ENCODE results near the gene GOLGA6C. TPM values are rescaled to one million over a fixed set of nuclear protein-coding genes. Genes with fewer than 3 reads are reported as not detected.

GOLGA6C gene, protein sequence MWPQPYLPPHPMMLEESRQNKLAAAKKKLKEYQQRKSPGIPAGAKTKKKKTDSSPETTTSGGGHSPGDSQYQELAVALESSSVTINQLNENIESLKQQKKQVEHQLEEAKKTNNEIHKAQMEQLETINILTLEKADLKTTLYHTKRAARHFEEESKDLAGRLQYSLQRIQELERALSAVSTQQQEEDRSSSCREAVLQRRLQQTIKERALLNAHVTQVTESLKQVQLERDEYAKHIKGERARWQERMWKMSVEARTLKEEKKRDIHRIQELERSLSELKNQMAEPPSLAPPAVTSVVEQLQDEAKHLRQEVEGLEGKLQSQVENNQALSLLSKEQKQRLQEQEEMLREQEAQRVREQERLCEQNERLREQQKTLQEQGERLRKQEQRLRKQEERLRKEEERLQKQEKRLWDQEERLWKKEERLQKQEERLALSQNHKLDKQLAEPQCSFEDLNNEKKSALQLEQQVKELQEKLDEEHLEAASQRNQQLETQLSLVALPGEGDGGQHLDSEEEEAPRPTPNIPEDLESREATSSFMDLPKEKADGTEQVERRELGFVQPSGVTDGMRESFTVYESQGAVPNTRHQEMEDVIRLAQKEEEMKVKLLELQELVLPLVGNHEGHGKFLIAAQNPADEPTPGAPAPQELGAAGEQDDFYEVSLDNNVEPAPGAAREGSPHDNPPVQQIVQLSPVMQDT
- not detected in 2 replicates for total RNA-seq

DNA sequence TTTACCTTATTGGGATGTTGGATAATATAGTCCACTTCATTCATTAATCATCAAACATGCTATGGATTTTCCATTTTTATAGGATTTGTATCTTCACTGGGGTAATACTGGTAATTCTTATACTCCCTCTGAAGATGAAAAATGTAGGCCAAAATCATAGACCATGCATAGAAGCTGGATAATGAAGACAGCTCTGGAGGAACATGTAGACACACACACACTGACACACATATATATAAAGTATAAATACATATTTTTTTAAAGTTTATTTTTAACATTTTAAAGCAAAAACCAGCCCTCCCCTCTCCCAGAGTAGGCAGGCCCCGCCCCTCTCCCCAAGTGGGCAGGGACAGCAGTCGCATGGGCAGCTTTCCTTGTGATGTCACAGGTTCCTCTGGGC is at the start of gene GOLGA6C:
TSS of gene GOLGA6C (plus strand) at position 301 of the 400 bp plus-strand sequence. CDS start 265 bp downstream, outside the sequence.

DNA sequence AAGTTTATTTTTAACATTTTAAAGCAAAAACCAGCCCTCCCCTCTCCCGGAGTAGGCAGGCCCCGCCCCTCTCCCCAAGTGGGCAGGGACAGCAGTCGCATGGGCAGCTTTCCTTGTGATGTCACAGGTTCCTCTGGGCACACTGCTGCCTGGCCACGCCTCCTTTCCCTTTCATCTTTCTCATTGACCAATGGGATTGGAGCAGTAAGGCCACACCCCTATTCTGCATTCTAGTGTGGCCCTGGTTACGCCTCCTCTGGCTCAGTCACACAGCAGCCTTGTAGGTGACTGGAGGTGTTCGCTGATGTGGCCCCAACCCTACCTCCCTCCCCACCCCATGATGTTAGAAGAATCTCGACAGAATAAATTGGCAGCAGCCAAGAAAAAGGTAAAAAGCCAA is 24.4 kb downstream of the GOLGA6C start, which contains the start of gene GOLGA6D:
TSS of gene GOLGA6D (plus strand) at position 264 of the 400 bp plus-strand sequence. CDS start at position 305, 41 bp downstream.

Small RNA genes within 50 kb of the gene (small RNA-seq; reads per million reads assigned to genes)
- gene AC068338.1 (not detected), gene RN7SL327P (not detected), gene RN7SL489P (not detected)

Other genes with a start within 250 kb of the GOLGA6C start
- 6.2 and 11.1 TPM in 2 replicates for gene PPCDC, start 234.7 kb upstream of the GOLGA6C start, total RNA-seq
- 7.0 and 11.5 TPM in 2 replicates for gene C15orf39, start 56.5 kb upstream of the GOLGA6C start, total RNA-seq
- under 0.01 TPM in 1 of 2 replicates, not detected in the other for gene GOLGA6D, start 24.5 kb downstream of the GOLGA6C start, total RNA-seq
- gene COMMD4, start 77.7 kb downstream of the GOLGA6C start, total RNA-seq = 47.5 and 56.5 TPM in 2 replicates
- gene NEIL1, start 88.7 kb downstream of the GOLGA6C start, total RNA-seq = 6.4 and 8.1 TPM in 2 replicates
- gene MAN2C1, start 110.3 kb downstream of the GOLGA6C start, total RNA-seq = 122 and 141 TPM in 2 replicates
- 39.1 and 56.3 TPM in 2 replicates for gene SIN3A, start 193.4 kb downstream of the GOLGA6C start, total RNA-seq